Posterior cingulate gyrus (tissue), 11 donors: ENCODE results near the gene MUC15.

Experiments
- DNase-seq, 10 donors: peaks; one replicate each; pipeline versions ENCODE4 v3.0.0 to v3.0.0-alpha.2; 2020 to 2021; ENCODE audit warnings: mixed read lengths in 3 of 10
- intact Hi-C: fragments of 100-400 bp; cut with DNase I; formaldehyde crosslinking; loops from one replicate; pipeline ENCODE4 v1.15.1; 2023

Gene MUC15

DNA sequence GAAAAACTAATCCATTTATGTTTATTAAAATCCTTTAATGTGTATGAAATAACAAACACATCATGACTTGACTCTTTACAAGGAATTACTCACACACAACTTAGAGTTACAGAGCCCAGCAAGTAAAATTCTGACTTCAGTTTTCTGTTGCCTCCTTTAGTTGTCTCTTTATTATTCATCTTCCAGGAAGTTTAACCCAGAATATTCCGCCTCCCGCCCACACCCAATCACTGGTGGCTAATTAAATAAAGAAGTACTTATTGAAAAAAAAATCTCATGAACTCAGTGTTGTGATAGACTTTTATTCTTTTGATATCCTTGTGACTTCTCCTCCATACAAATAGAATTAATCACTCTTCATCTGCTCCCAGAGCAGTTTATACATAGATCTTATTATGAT, 61.9 kb downstream of the MUC15 start:
- intact Hi-C loops = no loop called here
- DNase-seq = no peak
